Endothelial cell of umbilical vein (primary cell): ENCODE results near the gene TBX22. TPM values are rescaled to one million over a fixed set of nuclear protein-coding genes. Genes with fewer than 3 reads are reported as not detected.

ENCODE experiments used
- BruUV-seq: library from RNA; stranded (reverse); fragments of 400-500 nt; replicated peaks from 2 replicates; lab custom pipeline; 2021; lab: Mats Ljungman, UMichigan
- CTCF ChIA-PET: fragments of 300-600, 350-600 bp; sonication (Branson Sonifier 250); formaldehyde crosslinking; loops from one replicate; lab custom pipeline; 2021; ENCODE audit warnings: antibody characterized with exemption, inconsistent platforms; lab: Charles Lee
- POLR2A ChIA-PET: fragments of 300-600, 350-600 bp; sonication (Branson Sonifier 250); formaldehyde crosslinking; loops from one replicate; lab custom pipeline; 2021; ENCODE audit warnings: antibody characterized with exemption, inconsistent platforms; lab: Charles Lee
- DNase-seq: peaks from one replicate; pipeline ENCODE4 v3.0.0-alpha.2; 2011; ENCODE audit warnings: low read depth, low spot score
- FAIRE-seq: peaks from 2 replicates; lab custom pipeline; 2011; peaks lifted over from hg19 to GRCh38; lab: Jason Lieb, UNC
- H2AFZ ChIP-seq: 2 replicates; pipeline ENCODE4 v1.6.0; 2012; ENCODE audit warnings: low read depth, low read length, control low read depth, inconsistent platforms
- H3K27ac ChIP-seq: 2 replicates; pipeline ENCODE4 v1.5.1; 2011; ENCODE audit warnings: low read depth, mild to moderate bottlenecking, control low read depth, low read length, moderate library complexity; ENCODE audit not compliant: insufficient read depth
- H3K27me3 ChIP-seq, 2 experiments: 2 replicates each; pipeline versions ENCODE4 v1.6.0 to v1.6.1; 2011; ENCODE audit warnings: low read length in 2 of 2, mixed read lengths in 1 of 2; ENCODE audit not compliant: control insufficient read depth in 2 of 2, insufficient read depth in 2 of 2
- H3K36me3 ChIP-seq, 2 experiments: 2 replicates in 1 of 2; 3 replicates in 1 of 2; pipeline ENCODE4 v1.5.1; 2011; ENCODE audit warnings: low read length in 2 of 2, mild to moderate bottlenecking in 1 of 2, moderate library complexity in 1 of 2; ENCODE audit not compliant: control insufficient read depth in 2 of 2, insufficient read depth in 2 of 2; ENCODE audit errors: extremely low read depth in 1 of 2
- H3K4me1 ChIP-seq: 3 replicates; pipeline ENCODE4 v1.5.1; 2011; ENCODE audit warnings: mild to moderate bottlenecking, low read length; ENCODE audit not compliant: control insufficient read depth, insufficient read depth; ENCODE audit errors: extremely low read depth
- H3K4me2 ChIP-seq: 2 replicates; pipeline ENCODE4 v1.6.1; 2011; ENCODE audit warnings: low read length, control low read depth, mixed read lengths; ENCODE audit not compliant: insufficient read depth
- H3K4me3 ChIP-seq, 3 experiments: fragments of 200-600 bp in 1 of 3; sonication (generic), shearing (Covaris generic) in 1 of 3; replicated peaks in 1 of 3; 2 replicates each; pipeline ENCODE4 v1.5.1; 2011 to 2016; ENCODE audit warnings: control low read depth in 3 of 3, low read length in 3 of 3, mild to moderate bottlenecking in 2 of 3, inconsistent platforms in 1 of 3, low read depth in 1 of 3, moderate library complexity in 1 of 3; ENCODE audit not compliant: insufficient read depth in 1 of 3
- H3K79me2 ChIP-seq: 2 replicates; pipeline ENCODE4 v1.6.0; 2012; ENCODE audit warnings: low read length, inconsistent platforms; ENCODE audit not compliant: control insufficient read depth, insufficient read depth
- H3K9ac ChIP-seq: replicated peaks from 2 replicates; pipeline ENCODE3; 2011; ENCODE audit warnings: low read length, control low read depth; ENCODE audit not compliant: insufficient read depth; ENCODE audit errors: extremely low read depth
- H3K9me1 ChIP-seq: replicated peaks from 3 replicates; pipeline ENCODE4 v1.6.0; 2011; ENCODE audit warnings: mild to moderate bottlenecking, low read length; ENCODE audit not compliant: control insufficient read depth, insufficient read depth; ENCODE audit errors: extremely low read depth
- H3K9me3 ChIP-seq: replicated peaks from 2 replicates; pipeline ENCODE4 v1.5.1; 2012; ENCODE audit warnings: low read length, inconsistent platforms; ENCODE audit not compliant: control insufficient read depth, insufficient read depth
- H4K20me1 ChIP-seq: replicated peaks from 2 replicates; pipeline ENCODE3; 2011; ENCODE audit warnings: mild to moderate bottlenecking, low read length; ENCODE audit not compliant: control insufficient read depth, insufficient read depth; ENCODE audit errors: extremely low read depth
- EZH2 ChIP-seq: IDR thresholded peaks from 2 replicates; pipeline ENCODE4 v1.6.1; 2012; ENCODE audit warnings: borderline replicate concordance, low read depth, mild to moderate bottlenecking, moderate library complexity, low read length, inconsistent platforms; ENCODE audit not compliant: severe bottlenecking
- FOS ChIP-seq: IDR thresholded peaks from 2 replicates; pipeline ENCODE4 v1.6.1; 2011; ENCODE audit warnings: mild to moderate bottlenecking, low read length, moderate library complexity, borderline replicate concordance; ENCODE audit not compliant: insufficient read depth
- GATA2 ChIP-seq: IDR thresholded peaks from 2 replicates; pipeline ENCODE4 v1.7.0; 2011; ENCODE audit warnings: low read depth, mild to moderate bottlenecking, moderate library complexity, mixed read lengths, low read length; ENCODE audit not compliant: insufficient read length, insufficient read depth
- JUN ChIP-seq: IDR thresholded peaks from 2 replicates; pipeline ENCODE4 v1.6.1; 2011; ENCODE audit warnings: borderline replicate concordance, low read depth; ENCODE audit not compliant: insufficient read length, insufficient read depth
- MYC ChIP-seq: IDR thresholded peaks from one replicate; pipeline ENCODE4 v1.6.1; 2011; ENCODE audit warnings: mild to moderate bottlenecking, low read depth, low read length
- POLR2A ChIP-seq: IDR thresholded peaks from 2 replicates; pipeline ENCODE4 v1.6.1; 2012; ENCODE audit warnings: low read depth, mild to moderate bottlenecking, control low read depth, low read length
- POLR2AphosphoS5 ChIP-seq: IDR thresholded peaks from 2 replicates; pipeline ENCODE4 v1.6.1; 2012; ENCODE audit warnings: low read depth, mild to moderate bottlenecking, control low read depth, low read length, moderate library complexity; ENCODE audit not compliant: insufficient read depth
- dilution Hi-C: fragments of 300-500 bp; cut with MboI; formaldehyde crosslinking; loops from one replicate; pipeline ENCODE4 v1.15.0; 2019; ENCODE audit warnings: low sequenced_read_pairs; ENCODE audit not compliant: extremely low pct_ligation_motif_present
- intact Hi-C: fragments of 100-400 bp; cut with micrococcal nuclease; formaldehyde crosslinking; loops from one replicate; pipeline ENCODE4 v1.10.0; 2022
- polyA plus RNA-seq, 4 experiments: library from polyadenylated mRNA; depleted of rRNA in 3 of 4; stranded (reverse) in 3 of 4; unstranded in 1 of 4; fragments of >200 nt; gene quantifications; 2 replicates each; pipeline versions ENCODE4 v1.2.1 to v1.2.3, GENCODE V29; 2011 to 2012; ENCODE audit warnings: missing spikeins in 1 of 4
- total RNA-seq: library from RNA; stranded (reverse); gene quantifications from 2 replicates; pipeline ENCODE4 v1.2.3, GENCODE V29; 2021
- TF ChIP-seq, protein P1 (sequence below), 2 donors: IDR thresholded peaks; 1 replicate in 1 of 2; 2 replicates in 1 of 2; pipeline ENCODE4 v1.5.1; 2011; ENCODE audit warnings: low read length in 2 of 2, mild to moderate bottlenecking in 2 of 2, moderate library complexity in 2 of 2, control low read depth in 1 of 2, inconsistent platforms in 1 of 2, low read depth in 1 of 2; ENCODE audit not compliant: insufficient read depth in 1 of 2; ENCODE audit errors: extremely low read depth in 1 of 2
- TF ChIP-seq, protein P2 (sequence below): IDR thresholded peaks from 2 replicates; pipeline ENCODE4 v1.6.1; 2011; ENCODE audit not compliant: insufficient read depth, insufficient read length

The TBX22 gene
- total and polyA plus RNA-seq, 2 donors (not counting 3 experiments of a cell fraction or from before 2014, with no cell fraction given) = not detected

DNA sequence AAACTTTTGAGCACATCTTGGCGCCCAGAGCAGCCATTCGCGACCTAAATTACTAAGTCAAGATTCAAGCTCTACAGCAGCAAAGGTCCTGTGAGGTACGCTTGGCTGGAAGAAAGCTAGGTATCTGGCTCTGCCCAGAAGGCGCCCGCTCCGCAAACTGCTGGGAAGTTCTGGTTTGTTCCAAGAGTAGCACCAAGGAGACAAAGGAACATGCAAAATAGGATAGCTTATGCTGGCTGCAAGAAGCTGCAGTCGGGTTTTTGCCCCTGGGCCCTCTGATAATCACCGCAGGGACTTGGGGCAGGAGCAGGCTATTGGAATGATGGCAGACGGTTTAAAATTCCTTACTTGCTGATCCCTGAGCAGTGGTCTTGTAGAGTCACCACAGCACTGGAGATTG is 3.0 kb upstream of the TBX22 start:
- no peak overlapping the region for H3K9ac ChIP-seq
- intact Hi-C loops = no loop called here
- H3K9me1 ChIP-seq = no peaks in the 10 kb centered on the region
- no TSS peak for BruUV-seq
- TF ChIP-seq GATA2 (no peak), POLR2A (no peak), JUN (no peak), MYC (no peak), EZH2 (no peak), FOS (no peak)
- TF ChIP-seq, protein P1, sequence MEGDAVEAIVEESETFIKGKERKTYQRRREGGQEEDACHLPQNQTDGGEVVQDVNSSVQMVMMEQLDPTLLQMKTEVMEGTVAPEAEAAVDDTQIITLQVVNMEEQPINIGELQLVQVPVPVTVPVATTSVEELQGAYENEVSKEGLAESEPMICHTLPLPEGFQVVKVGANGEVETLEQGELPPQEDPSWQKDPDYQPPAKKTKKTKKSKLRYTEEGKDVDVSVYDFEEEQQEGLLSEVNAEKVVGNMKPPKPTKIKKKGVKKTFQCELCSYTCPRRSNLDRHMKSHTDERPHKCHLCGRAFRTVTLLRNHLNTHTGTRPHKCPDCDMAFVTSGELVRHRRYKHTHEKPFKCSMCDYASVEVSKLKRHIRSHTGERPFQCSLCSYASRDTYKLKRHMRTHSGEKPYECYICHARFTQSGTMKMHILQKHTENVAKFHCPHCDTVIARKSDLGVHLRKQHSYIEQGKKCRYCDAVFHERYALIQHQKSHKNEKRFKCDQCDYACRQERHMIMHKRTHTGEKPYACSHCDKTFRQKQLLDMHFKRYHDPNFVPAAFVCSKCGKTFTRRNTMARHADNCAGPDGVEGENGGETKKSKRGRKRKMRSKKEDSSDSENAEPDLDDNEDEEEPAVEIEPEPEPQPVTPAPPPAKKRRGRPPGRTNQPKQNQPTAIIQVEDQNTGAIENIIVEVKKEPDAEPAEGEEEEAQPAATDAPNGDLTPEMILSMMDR (IDR thresholded peaks at IDR 0.05; ENCODE audit: extremely low read depth in 1 of 2, insufficient read depth in 1 of 2, low read depth in 1 of 2, low read length in 2 of 2) = no peak
- FAIRE-seq (no peak), DNase-seq (no peak)
- H3K4me2 ChIP-seq = no peak overlapping the region
- no peaks in the 10 kb centered on the region for H3K27me3 ChIP-seq
- H3K4me3 ChIP-seq = no peak overlapping the region
- H3K36me3 ChIP-seq = no peaks in the 10 kb centered on the region
- no peak overlapping the region for H3K27ac ChIP-seq
- ChIA-PET CTCF (no interaction called here), POLR2A (no interaction called here)
- no peaks in the 10 kb centered on the region for H3K9me3 ChIP-seq
- H2AFZ ChIP-seq = no peak overlapping the region
- no peaks in the 10 kb centered on the region for H3K4me1 ChIP-seq
- H3K79me2 ChIP-seq = no peaks in the 10 kb centered on the region
- dilution Hi-C loops = no loop called here
- no peaks in the 10 kb centered on the region for H4K20me1 ChIP-seq

DNA sequence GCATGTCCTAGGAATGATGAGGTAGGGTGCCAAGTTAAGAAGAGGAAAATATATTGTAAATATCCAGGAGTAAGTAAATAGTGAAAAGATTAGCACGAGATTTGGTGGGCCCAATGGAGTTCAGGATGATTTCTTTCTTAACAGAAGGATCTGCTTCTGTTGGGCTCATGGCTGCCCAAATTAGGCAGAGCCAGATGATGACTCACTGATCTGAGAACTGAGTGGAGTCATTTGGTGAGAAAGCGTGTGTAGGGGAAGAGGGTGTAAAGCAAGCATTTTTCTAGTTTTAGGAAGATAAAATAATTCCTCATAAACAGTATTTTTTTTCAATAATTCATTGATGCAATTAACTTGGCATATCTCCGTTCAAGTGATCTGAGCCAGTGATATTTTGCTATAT is 1.6 kb downstream of the TBX22 start:
- Histone ChIP-seq H3K4me1 (no peaks in the 10 kb centered on the region), H3K27ac (no peak overlapping the region), H3K9ac (no peak overlapping the region), H3K27me3 (no peaks in the 10 kb centered on the region), H3K36me3 (no peaks in the 10 kb centered on the region), H3K4me2 (no peak overlapping the region), H3K79me2 (no peaks in the 10 kb centered on the region), H4K20me1 (no peaks in the 10 kb centered on the region), H3K4me3 (no peak overlapping the region), H3K9me1 (no peaks in the 10 kb centered on the region), H2AFZ (no peak overlapping the region), H3K9me3 (no peaks in the 10 kb centered on the region)
- dilution Hi-C loops (no loop called here), intact Hi-C loops (no loop called here)
- no peak for FAIRE-seq
- DNase-seq = no peak
- TF ChIP-seq FOS = no peak
- TF ChIP-seq POLR2A = no peak
- no peak for TF ChIP-seq JUN
- TF ChIP-seq, protein P2, sequence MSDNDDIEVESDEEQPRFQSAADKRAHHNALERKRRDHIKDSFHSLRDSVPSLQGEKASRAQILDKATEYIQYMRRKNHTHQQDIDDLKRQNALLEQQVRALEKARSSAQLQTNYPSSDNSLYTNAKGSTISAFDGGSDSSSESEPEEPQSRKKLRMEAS = no peak
- TF ChIP-seq POLR2AphosphoS5 = no peak
- no peak for TF ChIP-seq GATA2
- TF ChIP-seq EZH2 = no peak
- TF ChIP-seq MYC = no peak
- TF ChIP-seq, protein P1 (IDR thresholded peaks at IDR 0.05; ENCODE audit: extremely low read depth in 1 of 2, insufficient read depth in 1 of 2, low read depth in 1 of 2, low read length in 2 of 2) = no peak
- BruUV-seq = no TSS peak
- POLR2A ChIA-PET = no interaction called here
- CTCF ChIA-PET = no interaction called here
